Effector memory CD8-positive, alpha-beta T cell (primary cell): Measurements from ENCODE around the gene GPR173.
A peak's percentile ranks its signal among the peaks of the same experiment; 100 is the strongest.

ENCODE experiments used
- ATAC-seq: fragments of 150-1000 bp; cut with Tn5 transposase; replicated peaks from 2 replicates; pipeline ENCODE4 v1.10.0; 2021; ENCODE audit warnings: mild to moderate bottlenecking, moderate library complexity
- DNase-seq, 3 experiments: peaks; one replicate each; pipeline ENCODE4 v3.0.0; 2021
- H3K27ac Mint-ChIP-seq, 2 donors: one replicate each; pipeline ENCODE4 v1.8.0; 2022; ENCODE audit warnings: mild to moderate bottlenecking in 2 of 2, mixed read lengths in 2 of 2, moderate library complexity in 2 of 2
- H3K27me3 Mint-ChIP-seq, 2 donors: one replicate each; pipeline ENCODE4 v1.8.0; 2022; ENCODE audit warnings: mixed read lengths in 2 of 2
- H3K36me3 Mint-ChIP-seq: one replicate; pipeline ENCODE4 v1.8.0; 2022; ENCODE audit warnings: mild to moderate bottlenecking, moderate library complexity, mixed read lengths; ENCODE audit not compliant: insufficient read depth
- H3K4me1 Mint-ChIP-seq, 2 donors: one replicate each; pipeline ENCODE4 v1.8.0; 2022; ENCODE audit warnings: low read depth in 2 of 2, mixed read lengths in 2 of 2
- H3K4me3 Mint-ChIP-seq, 2 donors: one replicate each; pipeline ENCODE4 v1.8.0; 2022; ENCODE audit warnings: mild to moderate bottlenecking in 2 of 2, mixed read lengths in 2 of 2, moderate library complexity in 2 of 2
- H3K9me3 Mint-ChIP-seq, 2 donors: one replicate each; pipeline ENCODE4 v1.8.0; 2022; ENCODE audit warnings: mixed read lengths in 2 of 2

GPR173 gene

GRCh38 chrX:53087388-53087831 is 38.8 kb downstream of the GPR173 start:
- Mint-ChIP-seq H3K4me3 (peak overlapping the region; percentile 90 to 93), H3K27me3 (no peaks in the 10 kb centered on the region), H3K36me3 (peaks cover 71% of the 10 kb centered on the region), H3K9me3 (no peaks in the 10 kb centered on the region), H3K4me1 (peaks cover 37 to 41% of the 10 kb centered on the region in 2 donors), H3K27ac (peak overlapping the region; percentile 99)
- ATAC-seq (no peak), DNase-seq (no peak)

GRCh38 chrX:53088136-53088974 is 39.8 kb downstream of the GPR173 start:
- Mint-ChIP-seq H3K4me1 (peaks cover 33% of the 10 kb centered on the region in 2 donors), H3K36me3 (peaks cover 61% of the 10 kb centered on the region), H3K27ac (peak overlapping the region; percentile 99), H3K4me3 (peak overlapping the region; percentile 90 to 93), H3K27me3 (no peaks in the 10 kb centered on the region), H3K9me3 (no peaks in the 10 kb centered on the region)
- ATAC-seq: peak; percentile 64
- peak; percentile 69 to 74 (median 72) for DNase-seq

GRCh38 chrX:53089224-53089842 is 40.7 kb downstream of the GPR173 start:
- peaks cover 56% of the 10 kb centered on the region for H3K36me3 Mint-ChIP-seq
- H3K9me3 Mint-ChIP-seq: no peaks in the 10 kb centered on the region
- ATAC-seq: no peak
- peak overlapping the region; percentile 90 to 93 for H3K4me3 Mint-ChIP-seq
- DNase-seq: peak in 1 of 3 experiments; percentile 35
- H3K27me3 Mint-ChIP-seq: no peaks in the 10 kb centered on the region
- H3K27ac Mint-ChIP-seq: peak overlapping the region; percentile 99
- H3K4me1 Mint-ChIP-seq: peaks cover 29% of the 10 kb centered on the region in 2 donors

GRCh38 chrX:53089925-53090324 is 41.3 kb downstream of the GPR173 start:
- no peaks in the 10 kb centered on the region for H3K27me3 Mint-ChIP-seq
- H3K4me1 Mint-ChIP-seq: peaks cover 26 to 32% of the 10 kb centered on the region in 2 donors
- ATAC-seq (no peak), DNase-seq (no peak)
- H3K9me3 Mint-ChIP-seq: no peaks in the 10 kb centered on the region
- H3K36me3 Mint-ChIP-seq: peaks cover 50% of the 10 kb centered on the region
- H3K27ac Mint-ChIP-seq: no peak overlapping the region
- no peak overlapping the region for H3K4me3 Mint-ChIP-seq

GRCh38 chrX:53091354-53091753 is 42.8 kb downstream of the GPR173 start:
- H3K4me3 Mint-ChIP-seq: no peak overlapping the region
- H3K27me3 Mint-ChIP-seq: no peaks in the 10 kb centered on the region
- no peak overlapping the region for H3K27ac Mint-ChIP-seq
- DNase-seq (no peak), ATAC-seq (no peak)
- no peaks in the 10 kb centered on the region for H3K9me3 Mint-ChIP-seq
- peaks cover 38% of the 10 kb centered on the region for H3K36me3 Mint-ChIP-seq
- peaks cover 18 to 22% of the 10 kb centered on the region in 2 donors for H3K4me1 Mint-ChIP-seq

- Mint-ChIP-seq H3K27ac (peak overlapping the region; percentile 46 to 84), H3K9me3 (no peaks in the 10 kb centered on the region), H3K36me3 (peaks cover 20% of the 10 kb centered on the region), H3K4me3 (peak overlapping the region; percentile 84 to 85), H3K4me1 (peaks cover 14 to 19% of the 10 kb centered on the region in 2 donors), H3K27me3 (no peaks in the 10 kb centered on the region)
- ATAC-seq: peak; percentile 59
- DNase-seq: peak; percentile 64 to 69 (median 66)
These were observed 44.6 kb downstream of the GPR173 start for GRCh38 chrX:53093177-53093655.

GRCh38 chrX:53093748-53094581 is 45.4 kb downstream of the GPR173 start, which contains the start of gene KANTR:
KANTR (plus strand) TSS chrX:53094142; CDS start chrX:53124273, 30,131 bp downstream.
- Mint-ChIP-seq H3K4me1 (peaks cover 6 to 12% of the 10 kb centered on the region in 2 donors), H3K27me3 (no peaks in the 10 kb centered on the region), H3K27ac (peak within 1 kb of the TSS; percentile 81 to 84), H3K4me3 (peak within 1 kb of the TSS; percentile 84 to 85), H3K36me3 (peaks cover 12% of the 10 kb centered on the region), H3K9me3 (no peaks in the 10 kb centered on the region)
- DNase-seq (peak; percentile 74 to 76 (median 75)), ATAC-seq (peak; percentile 77)

- ATAC-seq (no peak), DNase-seq (no peak)
- H3K27me3 Mint-ChIP-seq: no peaks in the 10 kb centered on the region
- peak overlapping the region; percentile 44 to 84 for H3K27ac Mint-ChIP-seq
- peak overlapping the region; percentile 84 to 85 for H3K4me3 Mint-ChIP-seq
- H3K4me1 Mint-ChIP-seq: peaks cover 6 to 12% of the 10 kb centered on the region in 2 donors
- no peaks in the 10 kb centered on the region for H3K9me3 Mint-ChIP-seq
- peaks cover 7% of the 10 kb centered on the region for H3K36me3 Mint-ChIP-seq
These were observed 46.0 kb downstream of the GPR173 start for GRCh38 chrX:53094582-53094905.

- Mint-ChIP-seq H3K4me1 (peaks cover 6 to 12% of the 10 kb centered on the region in 2 donors), H3K4me3 (peak overlapping the region in 1 of 2 donors; percentile 19), H3K9me3 (no peaks in the 10 kb centered on the region), H3K36me3 (peaks cover 15% of the 10 kb centered on the region), H3K27ac (no peak overlapping the region), H3K27me3 (no peaks in the 10 kb centered on the region)
- ATAC-seq (no peak), DNase-seq (no peak)
These were observed 47.2 kb downstream of the GPR173 start for GRCh38 chrX:53095796-53096195.

GRCh38 chrX:53114864-53115549 is 66.4 kb downstream of the GPR173 start:
- DNase-seq (no peak), ATAC-seq (no peak)
- no peak overlapping the region for H3K27ac Mint-ChIP-seq

GRCh38 chrX:53115550-53115874 is 66.9 kb downstream of the GPR173 start:
- H3K4me3 Mint-ChIP-seq: no peak overlapping the region
- no peak overlapping the region for H3K27ac Mint-ChIP-seq
- H3K4me1 Mint-ChIP-seq: peaks cover 4 to 6% of the 10 kb centered on the region in 2 donors
- H3K27me3 Mint-ChIP-seq: no peaks in the 10 kb centered on the region
- H3K9me3 Mint-ChIP-seq: no peaks in the 10 kb centered on the region
- DNase-seq (no peak), ATAC-seq (no peak)
- no peaks in the 10 kb centered on the region for H3K36me3 Mint-ChIP-seq

More at GRCh38 chrX:53114864-53115549, 66.4 kb downstream of the GPR173 start:
- Mint-ChIP-seq H3K27me3 (no peaks in the 10 kb centered on the region), H3K36me3 (no peaks in the 10 kb centered on the region), H3K4me1 (peaks cover 4 to 6% of the 10 kb centered on the region in 2 donors), H3K9me3 (no peaks in the 10 kb centered on the region), H3K4me3 (no peak overlapping the region)

GRCh38 chrX:53116101-53116500 is 67.5 kb downstream of the GPR173 start:
- Mint-ChIP-seq H3K4me1 (peaks cover 4 to 6% of the 10 kb centered on the region in 2 donors), H3K27me3 (no peaks in the 10 kb centered on the region), H3K4me3 (no peak overlapping the region), H3K36me3 (no peaks in the 10 kb centered on the region), H3K27ac (no peak overlapping the region), H3K9me3 (no peaks in the 10 kb centered on the region)
- no peak for DNase-seq
- no peak for ATAC-seq

- ATAC-seq (no peak), DNase-seq (no peak)
- Mint-ChIP-seq H3K4me1 (peaks cover 8 to 16% of the 10 kb centered on the region in 2 donors), H3K27ac (no peak overlapping the region), H3K9me3 (no peaks in the 10 kb centered on the region), H3K4me3 (no peak overlapping the region), H3K27me3 (no peaks in the 10 kb centered on the region), H3K36me3 (no peaks in the 10 kb centered on the region)
These were observed 73.4 kb downstream of the GPR173 start for GRCh38 chrX:53122013-53122412.
